ENCODE measurements around the gene ATG2B.

DNA sequence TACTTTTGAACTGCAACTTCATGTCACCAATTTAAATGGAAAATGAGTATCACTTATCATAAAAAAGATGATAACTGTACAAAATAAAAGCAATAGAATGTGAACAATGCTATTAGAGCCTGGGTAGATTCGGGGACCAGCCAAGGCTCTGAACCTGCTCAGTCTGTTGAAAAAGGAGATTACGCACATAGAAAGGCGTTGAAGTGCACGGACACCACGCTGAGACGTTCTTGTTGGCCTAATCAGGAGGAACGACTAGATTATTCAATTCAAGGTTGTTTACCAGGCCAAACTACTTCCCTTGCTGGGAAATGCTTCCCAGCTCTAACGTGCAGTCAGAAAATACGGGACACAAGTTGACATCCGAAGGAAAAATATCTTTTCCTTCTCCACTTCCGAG lies 130.6 kb downstream of the ATG2B start:
- TF ChIP-seq, protein P1, sequence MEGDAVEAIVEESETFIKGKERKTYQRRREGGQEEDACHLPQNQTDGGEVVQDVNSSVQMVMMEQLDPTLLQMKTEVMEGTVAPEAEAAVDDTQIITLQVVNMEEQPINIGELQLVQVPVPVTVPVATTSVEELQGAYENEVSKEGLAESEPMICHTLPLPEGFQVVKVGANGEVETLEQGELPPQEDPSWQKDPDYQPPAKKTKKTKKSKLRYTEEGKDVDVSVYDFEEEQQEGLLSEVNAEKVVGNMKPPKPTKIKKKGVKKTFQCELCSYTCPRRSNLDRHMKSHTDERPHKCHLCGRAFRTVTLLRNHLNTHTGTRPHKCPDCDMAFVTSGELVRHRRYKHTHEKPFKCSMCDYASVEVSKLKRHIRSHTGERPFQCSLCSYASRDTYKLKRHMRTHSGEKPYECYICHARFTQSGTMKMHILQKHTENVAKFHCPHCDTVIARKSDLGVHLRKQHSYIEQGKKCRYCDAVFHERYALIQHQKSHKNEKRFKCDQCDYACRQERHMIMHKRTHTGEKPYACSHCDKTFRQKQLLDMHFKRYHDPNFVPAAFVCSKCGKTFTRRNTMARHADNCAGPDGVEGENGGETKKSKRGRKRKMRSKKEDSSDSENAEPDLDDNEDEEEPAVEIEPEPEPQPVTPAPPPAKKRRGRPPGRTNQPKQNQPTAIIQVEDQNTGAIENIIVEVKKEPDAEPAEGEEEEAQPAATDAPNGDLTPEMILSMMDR (conservative IDR thresholded peaks at IDR 0.05; ENCODE audit: low read depth, low read length) = no peak
- TF ChIP-seq POLR2A (IDR thresholded peaks at IDR 0.05; ENCODE audit: low read depth, low read length) (no peak), CEBPB (IDR thresholded peaks at IDR 0.05; ENCODE audit: low read depth, low read length) (no peak), MXI1 (IDR thresholded peaks at IDR 0.05; ENCODE audit: borderline replicate concordance, low read depth, low read length) (no peak), BHLHE40 (IDR thresholded peaks at IDR 0.05; ENCODE audit: low read depth, low read length) (no peak), RCOR1 (IDR thresholded peaks at IDR 0.05; ENCODE audit: insufficient replicate concordance, low read length) (no peak), USF2 (IDR thresholded peaks at IDR 0.05; ENCODE audit: low read depth, low read length) (no peak), RFX5 (IDR thresholded peaks at IDR 0.05; ENCODE audit: low read depth, low read length) (no peak), FOS (IDR thresholded peaks at IDR 0.05; ENCODE audit: low read depth, low read length) (no peak)

Measured in IMR-90 (cell line).